ENCODE data around the gene MYL1. TPM values are rescaled to one million over a fixed set of nuclear protein-coding genes. Genes with fewer than 3 reads are reported as not detected.

Gene MYL1
- total RNA-seq, 4 donors from 2014 or later, result 0.64 to 3.4 TPM; not detected in 2

- intact Hi-C loops (cut with DNase I; ENCODE audit: low total_unique reads), result no loop called here
- H3K4me3 ChIP-seq, result no peak overlapping the region
- DNase-seq, result no peak
- no peaks in the 10 kb centered on the region for H3K9me3 ChIP-seq
- TF ChIP-seq POLR2AphosphoS5 (IDR thresholded peaks at IDR 0.05), result no peak
- H3K27me3 ChIP-seq, result no peaks in the 10 kb centered on the region
- H3K36me3 ChIP-seq, result no peaks in the 10 kb centered on the region
- no peak overlapping the region for H3K27ac ChIP-seq
- 33 to 60% methylated on average over 2 to 7 of the region's 7 CpGs for WGBS, 2 donors (ENCODE audit: low coverage in 1 of 2)
- in situ Hi-C loops (cut with MboI; ENCODE audit: low pct_ligation_motif_present in 1 of 4, low pct_unique_long_range_greater_than_20kb in 1 of 4, low sequenced_read_pairs in 3 of 4), result no loop called here
- no peaks in the 10 kb centered on the region for H3K4me1 ChIP-seq
Measured at GRCh38 chr2:210252699-210253606, 62.0 kb downstream of the MYL1 start.

DNA sequence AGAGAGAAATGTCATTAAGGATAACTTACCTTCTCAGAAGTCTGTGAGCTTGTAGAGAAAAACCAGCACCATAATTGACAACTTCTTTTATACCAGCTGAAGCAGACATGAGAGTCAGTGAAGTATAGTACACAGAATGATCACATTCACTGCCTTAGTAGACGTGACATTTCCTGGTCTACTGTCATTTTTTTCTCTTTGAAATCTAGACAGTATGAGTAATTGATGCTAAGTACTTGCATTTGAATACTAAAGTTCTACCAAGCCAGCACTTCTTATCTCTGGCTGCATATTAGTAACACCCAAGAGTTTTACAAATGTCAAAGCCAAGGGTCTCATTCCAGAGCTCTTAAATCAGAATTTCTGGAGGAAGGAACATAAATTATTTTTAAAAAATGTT lies 64.4 kb downstream of the MYL1 start:
- H3K4me1 ChIP-seq, result no peaks in the 10 kb centered on the region
- H3K36me3 ChIP-seq, result no peaks in the 10 kb centered on the region
- H3K27me3 ChIP-seq, result no peaks in the 10 kb centered on the region
- no peak for TF ChIP-seq EP300 (IDR thresholded peaks at IDR 0.05; ENCODE audit: low read depth)
- TF ChIP-seq, protein P1, sequence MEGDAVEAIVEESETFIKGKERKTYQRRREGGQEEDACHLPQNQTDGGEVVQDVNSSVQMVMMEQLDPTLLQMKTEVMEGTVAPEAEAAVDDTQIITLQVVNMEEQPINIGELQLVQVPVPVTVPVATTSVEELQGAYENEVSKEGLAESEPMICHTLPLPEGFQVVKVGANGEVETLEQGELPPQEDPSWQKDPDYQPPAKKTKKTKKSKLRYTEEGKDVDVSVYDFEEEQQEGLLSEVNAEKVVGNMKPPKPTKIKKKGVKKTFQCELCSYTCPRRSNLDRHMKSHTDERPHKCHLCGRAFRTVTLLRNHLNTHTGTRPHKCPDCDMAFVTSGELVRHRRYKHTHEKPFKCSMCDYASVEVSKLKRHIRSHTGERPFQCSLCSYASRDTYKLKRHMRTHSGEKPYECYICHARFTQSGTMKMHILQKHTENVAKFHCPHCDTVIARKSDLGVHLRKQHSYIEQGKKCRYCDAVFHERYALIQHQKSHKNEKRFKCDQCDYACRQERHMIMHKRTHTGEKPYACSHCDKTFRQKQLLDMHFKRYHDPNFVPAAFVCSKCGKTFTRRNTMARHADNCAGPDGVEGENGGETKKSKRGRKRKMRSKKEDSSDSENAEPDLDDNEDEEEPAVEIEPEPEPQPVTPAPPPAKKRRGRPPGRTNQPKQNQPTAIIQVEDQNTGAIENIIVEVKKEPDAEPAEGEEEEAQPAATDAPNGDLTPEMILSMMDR (IDR thresholded peaks at IDR 0.05), result no peak
- no peak for TF ChIP-seq POLR2A (IDR thresholded peaks at IDR 0.05)
- TF ChIP-seq POLR2AphosphoS5 (IDR thresholded peaks at IDR 0.05), result no peak
- H3K27ac ChIP-seq, result no peak overlapping the region
- DNase-seq, result no peak
- WGBS, 2 donors (ENCODE audit: low coverage in 1 of 2), result 14 to 56% methylated on average over 1 of the region's 1 CpG
- H3K9me3 ChIP-seq, result no peaks in the 10 kb centered on the region
- intact Hi-C loops (cut with DNase I; ENCODE audit: low total_unique reads), result no loop called here
- in situ Hi-C loops (cut with MboI; ENCODE audit: low pct_ligation_motif_present in 1 of 4, low pct_unique_long_range_greater_than_20kb in 1 of 4, low sequenced_read_pairs in 3 of 4), result no loop called here
- no peak overlapping the region for H3K4me3 ChIP-seq

Small RNAs within 50 kb of the gene (small RNA-seq; reads per million reads assigned to genes)
- gene RF00019, result 0 reads per million in 4 donors

Other genes starting within 250 kb of the MYL1 start
- 10 to 100 TPM; 13.7 to 43.8 (median 25.5) TPM for gene KANSL1L, start 143.8 kb downstream of the MYL1 start, total RNA-seq
- gene ACADL, start 89.7 kb downstream of the MYL1 start, total RNA-seq, result 1 to 10 TPM in 2 of 4 donors, under 1 TPM in 1, not detected in 1; 0.41 to 1.5 (median 1.3) TPM
- gene LANCL1, start 161.6 kb upstream of the MYL1 start, total RNA-seq, result 10 to 100 TPM; 11.6 to 24.5 (median 17.4) TPM
- under 1 TPM in 2 of 4 donors, not detected in 2; 0.32 to 0.68 TPM for gene CPS1, start 241.4 kb upstream of the MYL1 start, total RNA-seq

Measured in transverse colon (tissue), 4 donors.